Measurements from ENCODE around the gene LMBR1.
A peak's percentile ranks its signal among the peaks of the same experiment; 100 is the strongest.
"Not testable (repeated sequence)": the region's sequence is repeated elsewhere in the genome, so short reads cannot be mapped to it uniquely, and the experiment has no call there.

LMBR1 gene

GRCh38 chr7:156909574-156910252, 16.7 kb upstream of the LMBR1 start:
- DNase-seq; in situ Hi-C loops (cut with MboI; ENCODE audit: low pct_unique_long_range_greater_than_20kb, low sequenced_read_pairs): not testable (repeated sequence)

DNA sequence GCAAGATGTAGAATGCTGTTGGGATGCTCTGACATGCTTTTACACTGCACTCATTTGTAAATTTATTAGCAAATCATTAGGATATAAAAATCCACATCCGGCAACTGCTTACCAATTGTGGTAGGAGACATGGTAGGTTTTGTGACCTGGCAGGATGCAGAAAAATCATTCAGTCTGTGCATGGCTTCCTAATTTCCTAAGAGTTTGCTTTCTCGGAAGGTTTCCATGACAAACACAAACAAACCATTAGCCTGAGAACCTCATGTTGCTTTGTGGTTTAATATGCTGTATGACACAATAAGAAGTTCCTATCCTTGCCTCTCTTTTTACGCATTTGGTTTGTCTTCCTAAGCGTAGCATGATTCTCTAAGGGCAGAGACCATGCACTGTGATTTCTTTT, 14.7 kb upstream of the LMBR1 start:
- in situ Hi-C loops (cut with MboI; ENCODE audit: low pct_unique_long_range_greater_than_20kb, low sequenced_read_pairs), result no loop called here
- no peak for DNase-seq

DNA sequence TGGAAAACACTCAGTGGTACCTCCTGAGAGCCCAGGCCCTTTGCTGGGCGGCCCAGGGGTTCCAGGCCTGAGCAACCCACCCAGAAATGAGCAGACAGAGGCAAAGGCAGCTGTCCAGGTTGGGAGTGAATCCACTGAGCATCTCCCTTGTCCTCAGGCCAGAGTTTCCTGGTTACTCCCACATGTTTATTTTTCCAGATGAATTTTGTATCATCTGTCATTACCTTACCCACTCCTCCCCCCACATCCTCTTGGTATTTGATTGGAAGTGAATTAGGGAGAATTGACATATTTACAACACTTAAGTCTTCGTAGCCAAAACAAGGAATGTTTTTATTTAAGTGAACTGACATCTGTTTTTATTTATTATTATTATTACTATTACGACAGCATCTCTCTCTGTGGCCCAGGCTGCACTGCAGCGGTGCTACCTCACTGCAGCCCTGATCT, 13.2 kb upstream of the LMBR1 start:
- DNase-seq, result no peak
- in situ Hi-C loops (cut with MboI; ENCODE audit: low pct_unique_long_range_greater_than_20kb, low sequenced_read_pairs), result no loop called here

- DNase-seq, result peak; percentile 11
- in situ Hi-C loops (cut with MboI; ENCODE audit: low pct_unique_long_range_greater_than_20kb, low sequenced_read_pairs), result no loop called here
Measured at GRCh38 chr7:156903232-156903909, 10.4 kb upstream of the LMBR1 start.

- in situ Hi-C loops (cut with MboI; ENCODE audit: low pct_unique_long_range_greater_than_20kb, low sequenced_read_pairs); DNase-seq: not testable (repeated sequence)
Measured at GRCh38 chr7:156900093-156900492, 7.1 kb upstream of the LMBR1 start.

DNA sequence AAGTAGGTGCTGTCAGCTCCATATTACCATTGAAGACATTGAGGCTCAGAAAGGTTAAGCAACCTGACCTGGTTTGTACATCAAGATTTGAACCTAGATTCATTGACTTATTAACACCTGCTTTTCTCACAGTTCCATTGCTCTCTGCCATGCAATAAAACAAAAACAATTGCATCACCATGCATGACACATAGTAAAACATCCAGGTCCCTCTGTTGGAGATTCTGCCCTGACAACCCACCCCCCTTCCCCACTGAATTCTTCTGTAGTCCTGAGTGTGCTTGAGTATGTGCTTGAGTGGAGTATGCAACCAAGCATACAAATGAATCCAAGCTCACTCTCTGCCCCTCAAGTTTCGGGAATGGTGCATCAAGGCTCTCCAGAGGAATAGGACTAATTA, 6.0 kb upstream of the LMBR1 start:
- DNase-seq, result no peak
- in situ Hi-C loops (cut with MboI; ENCODE audit: low pct_unique_long_range_greater_than_20kb, low sequenced_read_pairs), result no loop called here

DNA sequence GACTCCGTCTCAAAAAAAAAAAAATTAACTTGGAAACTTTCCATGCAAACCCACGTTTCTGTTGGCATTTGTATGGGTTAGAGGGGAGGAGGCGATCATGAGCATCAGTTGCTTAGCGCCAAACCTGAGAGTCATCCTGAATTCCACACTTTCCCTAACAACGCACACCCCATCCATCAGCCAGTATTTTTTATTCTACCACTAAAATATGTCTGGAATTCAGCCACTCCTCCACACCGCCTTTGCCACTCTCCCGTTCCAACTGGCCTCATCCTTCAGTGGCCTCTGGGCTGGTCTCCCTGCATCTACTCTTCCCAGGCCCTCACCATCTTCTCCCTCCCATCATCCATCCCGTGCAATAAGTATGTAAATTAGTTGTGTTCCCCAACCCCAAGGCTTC, 4.7 kb upstream of the LMBR1 start:
- in situ Hi-C loops (cut with MboI; ENCODE audit: low pct_unique_long_range_greater_than_20kb, low sequenced_read_pairs), result no loop called here
- no peak for DNase-seq

DNA sequence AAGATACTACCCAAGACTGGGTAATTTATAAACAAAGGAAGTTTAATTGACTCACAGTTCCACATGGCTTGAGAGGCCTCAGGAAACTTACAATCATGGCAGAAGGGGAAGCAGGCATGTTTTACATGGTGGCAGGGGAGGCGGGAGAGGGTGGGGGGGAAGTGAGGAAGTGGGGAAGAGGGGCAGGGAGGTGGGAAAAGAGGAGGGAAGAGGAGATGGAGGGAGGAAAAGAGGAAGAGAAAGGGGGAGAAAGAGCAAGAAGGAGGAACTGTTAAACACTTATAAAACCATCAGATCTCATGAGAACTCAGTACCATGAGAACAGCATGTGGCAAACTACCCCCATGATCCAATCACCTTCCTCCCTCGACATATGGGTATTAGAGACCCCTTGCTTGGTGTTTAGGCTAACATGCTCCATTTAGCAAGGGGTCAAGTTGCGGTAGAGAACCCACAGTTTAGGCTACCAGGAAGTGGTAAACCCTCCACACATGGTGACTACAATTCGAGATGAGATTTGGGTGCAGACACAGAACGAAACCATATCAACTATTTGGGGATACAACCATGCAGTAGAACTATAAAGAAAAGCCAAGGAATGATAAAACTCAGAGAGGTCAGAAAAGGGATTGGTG, 3.5 kb upstream of the LMBR1 start:
- DNase-seq, result peak; percentile 52
- in situ Hi-C loops (cut with MboI; ENCODE audit: low pct_unique_long_range_greater_than_20kb, low sequenced_read_pairs), result no loop called here

GRCh38 chr7:156895024-156895780, 2.2 kb upstream of the LMBR1 start:
- DNase-seq, result peak; percentile 95
- in situ Hi-C loops (cut with MboI; ENCODE audit: low pct_unique_long_range_greater_than_20kb, low sequenced_read_pairs), result no loop called here

DNA sequence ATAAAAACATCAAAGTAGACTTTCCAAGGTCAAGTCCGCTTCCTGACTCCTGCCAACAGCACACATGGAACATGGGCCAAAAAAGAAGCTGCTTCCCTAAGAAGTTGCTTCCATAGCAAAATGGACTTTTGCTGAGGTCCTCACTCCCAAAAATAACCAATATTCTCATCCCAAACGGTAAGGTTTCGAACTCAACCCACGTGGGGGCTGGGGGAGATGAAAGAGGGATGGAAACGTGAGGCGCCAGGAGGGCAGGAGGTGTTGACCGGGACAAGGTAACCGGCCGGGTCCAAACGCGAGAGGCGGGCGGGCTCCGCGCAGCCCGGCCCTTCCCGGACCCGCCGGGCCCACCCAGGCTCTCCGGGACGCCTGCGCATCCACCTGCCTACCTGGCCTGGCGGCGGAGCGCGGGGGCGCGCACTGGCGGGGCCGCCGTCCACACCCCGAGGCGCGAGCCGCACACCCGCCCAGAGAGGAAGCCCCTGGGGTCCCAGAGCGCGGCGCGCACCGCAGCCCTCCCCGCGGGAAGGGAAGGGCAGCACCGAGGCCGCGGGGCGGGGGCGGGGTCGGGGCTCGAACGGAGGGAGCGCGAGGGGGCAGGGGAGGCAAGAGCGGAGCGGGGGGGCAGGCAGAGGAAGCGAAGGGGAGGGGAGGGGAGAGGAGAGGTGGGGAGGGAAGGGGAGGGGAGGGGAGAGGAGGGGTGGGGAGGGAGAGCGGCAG, 742 bp downstream of the LMBR1 start:
- DNase-seq, result peak; percentile 35
- in situ Hi-C loops (cut with MboI; ENCODE audit: low pct_unique_long_range_greater_than_20kb, low sequenced_read_pairs), result no loop called here

DNA sequence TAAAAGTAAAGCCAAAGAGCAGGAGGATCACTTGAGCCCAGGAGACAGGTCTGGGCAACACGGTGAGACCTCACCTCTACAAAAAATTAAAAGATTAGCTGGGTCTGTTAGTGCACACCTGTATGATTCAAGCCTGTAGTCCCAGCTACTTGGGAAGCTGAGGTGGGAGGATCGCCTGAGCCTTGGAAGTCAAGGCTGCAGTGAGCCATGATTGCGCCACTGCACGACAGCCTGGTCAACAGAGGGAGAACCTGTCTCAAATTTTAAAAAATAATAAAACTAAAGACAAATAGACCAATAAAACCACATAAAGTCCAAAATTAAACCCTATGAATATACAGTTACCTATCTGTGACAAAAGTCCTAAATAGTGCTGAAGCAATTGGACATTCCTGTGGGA, 3.2 kb downstream of the LMBR1 start:
- no peak for DNase-seq
- in situ Hi-C loops (cut with MboI; ENCODE audit: low pct_unique_long_range_greater_than_20kb, low sequenced_read_pairs), result no loop called here

- in situ Hi-C loops (cut with MboI; ENCODE audit: low pct_unique_long_range_greater_than_20kb, low sequenced_read_pairs), result no loop called here
- peak; percentile 27 for DNase-seq
Measured at GRCh38 chr7:156889089-156889488, 3.9 kb downstream of the LMBR1 start.

DNA sequence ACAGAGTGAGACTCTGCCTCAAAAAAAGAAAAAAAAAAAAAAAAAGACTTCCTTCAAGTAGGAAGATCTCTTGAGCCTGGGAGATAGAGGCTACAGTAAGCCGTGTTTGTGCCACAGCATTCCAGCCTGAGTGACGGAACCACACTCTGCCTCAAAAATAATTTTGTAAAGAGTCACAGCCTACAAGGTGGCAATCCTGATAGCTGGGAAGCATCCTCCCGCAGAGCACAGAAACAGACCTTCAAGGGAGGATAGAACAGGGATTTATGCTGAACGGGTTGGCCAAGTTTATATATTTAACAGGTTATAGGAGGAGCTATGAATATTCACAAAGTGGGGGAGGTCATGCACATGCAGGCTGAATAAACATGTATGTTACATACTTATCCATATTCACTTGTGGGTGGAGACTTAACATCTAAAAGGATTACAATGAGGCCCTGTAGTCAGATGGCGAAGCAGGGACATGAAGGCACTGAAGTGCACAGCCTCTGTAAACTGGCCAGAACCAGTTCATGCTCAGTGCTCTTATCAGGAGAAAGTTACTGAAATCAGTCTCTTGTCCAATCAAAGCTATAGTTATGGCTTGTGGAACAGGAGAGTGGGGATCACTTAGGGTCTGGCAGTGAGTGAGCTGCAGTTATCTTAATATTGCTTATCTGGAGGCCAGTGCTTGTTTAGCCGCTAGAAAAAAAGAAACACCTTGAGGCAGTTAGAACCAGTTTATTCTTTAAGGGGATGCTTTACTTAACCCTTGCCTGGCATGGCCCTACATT, 6.8 kb downstream of the LMBR1 start:
- no peak for DNase-seq
- in situ Hi-C loops (cut with MboI; ENCODE audit: low pct_unique_long_range_greater_than_20kb, low sequenced_read_pairs), result no loop called here

DNA sequence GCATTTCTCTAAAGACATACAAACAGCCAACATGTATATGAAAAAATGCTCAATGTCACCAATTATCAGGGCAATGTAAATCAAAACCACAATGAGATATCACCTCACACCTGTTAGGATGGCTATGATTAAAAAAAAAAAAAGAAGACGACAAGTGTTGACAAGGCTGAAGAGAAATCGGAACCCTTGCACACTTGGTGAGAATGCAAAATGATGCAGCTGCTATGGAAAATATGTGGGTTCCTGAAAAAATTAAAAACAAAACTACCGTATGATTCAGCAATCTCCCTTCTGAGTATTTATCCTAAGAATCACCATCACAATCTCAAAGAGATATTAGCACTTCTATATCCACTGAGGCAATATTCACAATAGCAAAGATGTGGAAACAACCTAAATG, 11.3 kb downstream of the LMBR1 start:
- in situ Hi-C loops (cut with MboI; ENCODE audit: low pct_unique_long_range_greater_than_20kb, low sequenced_read_pairs), result no loop called here
- DNase-seq, result no peak

DNA sequence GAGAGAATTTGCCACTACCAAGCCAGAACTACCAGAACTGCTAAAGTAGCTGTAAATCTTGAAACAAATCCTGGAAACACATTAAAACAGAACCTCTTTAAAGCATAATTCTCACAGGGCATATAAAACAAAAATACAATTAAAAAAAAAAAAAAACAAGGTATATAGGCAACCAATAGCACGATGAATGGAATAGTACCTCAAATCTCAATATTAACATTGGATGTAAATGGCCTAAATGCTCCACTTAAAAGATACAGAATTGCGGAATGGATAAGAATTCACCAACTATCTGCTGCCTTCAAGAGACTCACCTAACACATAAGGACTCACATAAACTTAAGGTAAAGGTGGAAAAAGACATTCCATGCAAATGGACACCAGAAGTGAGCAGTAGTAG, 17.2 kb downstream of the LMBR1 start:
- in situ Hi-C loops (cut with MboI; ENCODE audit: low pct_unique_long_range_greater_than_20kb, low sequenced_read_pairs), result no loop called here
- no peak for DNase-seq

GRCh38 chr7:156868363-156868762, 24.6 kb downstream of the LMBR1 start:
- in situ Hi-C loops (cut with MboI; ENCODE audit: low pct_unique_long_range_greater_than_20kb, low sequenced_read_pairs); DNase-seq: not testable (repeated sequence)

DNA sequence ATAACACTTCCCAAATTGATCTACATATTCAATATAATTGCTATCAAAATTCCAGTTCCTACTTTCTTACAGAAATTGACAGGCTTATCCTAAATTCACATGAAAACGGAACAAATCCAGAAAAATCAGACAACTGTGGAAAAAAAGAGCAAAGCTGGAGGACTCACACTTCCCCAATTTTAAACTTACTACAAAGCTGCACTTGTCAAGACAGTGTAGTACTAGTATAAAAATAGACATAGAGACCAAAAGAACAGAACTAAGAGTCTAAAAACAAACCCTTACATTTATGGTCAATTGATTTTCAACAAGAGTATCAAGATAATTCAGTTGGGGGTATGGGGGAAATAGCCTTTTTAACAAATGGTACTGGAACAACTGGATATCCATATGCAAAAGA, 27.5 kb downstream of the LMBR1 start:
- in situ Hi-C loops (cut with MboI; ENCODE audit: low pct_unique_long_range_greater_than_20kb, low sequenced_read_pairs), result no loop called here
- DNase-seq, result peak; percentile 14

GRCh38 chr7:156862022-156862421, 31.0 kb downstream of the LMBR1 start:
- in situ Hi-C loops (cut with MboI; ENCODE audit: low pct_unique_long_range_greater_than_20kb, low sequenced_read_pairs), result not testable (repeated sequence)

More at GRCh38 chr7:156862022-156862421, 31.0 kb downstream of the LMBR1 start:
- DNase-seq, result not testable (repeated sequence)

Data from KBM-7 (cell line).